OCI-LY1 (cell line): ENCODE measurements around the gene TMED6.

Experiments
- H2AFZ ChIP-seq: fragments of 200-600 bp; sonication (generic), shearing (Covaris generic); 2 replicates; pipeline ENCODE4 v1.6.0; 2014; ENCODE audit warnings: antibody characterized with exemption, mild to moderate bottlenecking, low read length
- H3F3A ChIP-seq: fragments of 200-600 bp; sonication (generic), shearing (Covaris generic); 2 replicates; pipeline ENCODE4 v1.6.0; 2014; ENCODE audit warnings: mild to moderate bottlenecking, antibody characterized with exemption, low read length, moderate library complexity; ENCODE audit not compliant: insufficient read depth
- H3K27ac ChIP-seq: fragments of 200-600 bp; sonication (generic); 2 replicates; pipeline ENCODE4 v1.5.1; 2014; ENCODE audit warnings: low read length, mixed run types, mild to moderate bottlenecking, low read depth; ENCODE audit not compliant: poor library complexity, severe bottlenecking
- H3K27me3 ChIP-seq: fragments of 200-600 bp; sonication (generic); 2 replicates; pipeline ENCODE4 v1.6.0; 2014; ENCODE audit warnings: antibody characterized with exemption, mild to moderate bottlenecking, low read length, moderate library complexity; ENCODE audit not compliant: insufficient read depth
- H3K36me3 ChIP-seq: fragments of 200-600 bp; sonication (generic); 2 replicates; pipeline ENCODE4 v1.6.1; 2014; ENCODE audit warnings: mild to moderate bottlenecking, antibody characterized with exemption, low read length, moderate library complexity, mixed read lengths; ENCODE audit not compliant: insufficient read depth
- H3K4me1 ChIP-seq: fragments of 200-600 bp; sonication (generic); 2 replicates; pipeline ENCODE4 v1.5.1; 2014; ENCODE audit warnings: mild to moderate bottlenecking, low read length, moderate library complexity; ENCODE audit not compliant: insufficient read depth, severe bottlenecking
- H3K4me2 ChIP-seq: fragments of 200-600 bp; sonication (generic), shearing (Covaris generic); 2 replicates; pipeline ENCODE4 v1.6.1; 2014; ENCODE audit warnings: low read length
- H3K4me3 ChIP-seq: fragments of 200-600 bp; sonication (generic); 2 replicates; pipeline ENCODE4 v1.5.1; 2014; ENCODE audit warnings: low read length, low read depth, mild to moderate bottlenecking, mixed read lengths; ENCODE audit not compliant: poor library complexity, severe bottlenecking
- H3K79me2 ChIP-seq: fragments of 200-600 bp; shearing (Covaris generic); 2 replicates; pipeline ENCODE4 v1.6.1; 2016; ENCODE audit warnings: mixed run types, low read length, mixed read lengths; ENCODE audit not compliant: insufficient read depth
- H3K9ac ChIP-seq: fragments of 200-600 bp; sonication (generic), shearing (Covaris generic); 2 replicates; pipeline ENCODE4 v1.6.1; 2014; ENCODE audit warnings: mild to moderate bottlenecking, low read length, mixed read lengths
- H3K9me2 ChIP-seq: fragments of 200-600 bp; sonication (generic), shearing (Covaris generic); 2 replicates; pipeline ENCODE4 v1.6.1; 2014; ENCODE audit warnings: low read depth, mild to moderate bottlenecking, low read length, mixed read lengths
- H3K9me3 ChIP-seq: fragments of 200-600 bp; shearing (Covaris generic); 2 replicates; pipeline ENCODE4 v1.6.1; 2014; ENCODE audit warnings: low read length, mixed read lengths
- H4K20me1 ChIP-seq: fragments of 200-600 bp; sonication (generic), shearing (Covaris generic); 2 replicates; pipeline ENCODE4 v1.6.0; 2016; ENCODE audit warnings: mild to moderate bottlenecking, low read length; ENCODE audit not compliant: insufficient read depth
- CTCF ChIP-seq: fragments of 200-600 bp; sonication (generic), shearing (Covaris generic); IDR thresholded peaks from 2 replicates; pipeline ENCODE4 v1.5.1; 2017; ENCODE audit warnings: mild to moderate bottlenecking, antibody characterized with exemption, low read length, moderate library complexity, mixed read lengths
- EZH2 ChIP-seq: fragments of 200-600 bp; sonication (generic), shearing (Covaris generic); IDR thresholded peaks from 2 replicates; pipeline ENCODE4 v1.8.0; 2017; ENCODE audit warnings: borderline replicate concordance, mixed run types, mild to moderate bottlenecking, antibody characterized with exemption, low read length, moderate library complexity, mixed read lengths

Gene TMED6

GRCh38 chr16:69322343-69322742 is 29.2 kb downstream of the TMED6 start:
- Histone ChIP-seq H3K9ac (no peak overlapping the region), H3K4me3 (no peak overlapping the region), H4K20me1 (no peaks in the 10 kb centered on the region), H3K4me1 (peaks cover 17% of the 10 kb centered on the region), H3K27me3 (no peaks in the 10 kb centered on the region), H2AFZ (no peak overlapping the region), H3K79me2 (peaks cover 22% of the 10 kb centered on the region), H3F3A (no peaks in the 10 kb centered on the region), H3K9me2 (no peaks in the 10 kb centered on the region), H3K4me2 (no peak overlapping the region), H3K27ac (no peak overlapping the region), H3K36me3 (peaks cover 95% of the 10 kb centered on the region), H3K9me3 (no peaks in the 10 kb centered on the region)
- TF ChIP-seq CTCF = no peak
- no peak for TF ChIP-seq EZH2

GRCh38 chr16:69321080-69321479 is 30.5 kb downstream of the TMED6 start:
- Histone ChIP-seq H3K36me3 (peaks cover 95% of the 10 kb centered on the region), H3K4me3 (no peak overlapping the region), H3K4me1 (peaks cover 5% of the 10 kb centered on the region), H3K4me2 (no peak overlapping the region), H3K79me2 (peaks cover 11% of the 10 kb centered on the region), H3K27ac (no peak overlapping the region), H3K27me3 (no peaks in the 10 kb centered on the region), H3F3A (no peaks in the 10 kb centered on the region), H3K9ac (no peak overlapping the region), H3K9me2 (no peaks in the 10 kb centered on the region), H2AFZ (no peak overlapping the region), H3K9me3 (no peaks in the 10 kb centered on the region), H4K20me1 (no peaks in the 10 kb centered on the region)
- no peak for TF ChIP-seq EZH2
- TF ChIP-seq CTCF = no peak

- Histone ChIP-seq H3K27ac (no peak overlapping the region), H3K9me3 (no peaks in the 10 kb centered on the region), H3K4me3 (no peak overlapping the region), H3K79me2 (peaks cover 8% of the 10 kb centered on the region), H3K27me3 (no peaks in the 10 kb centered on the region), H3K9me2 (no peaks in the 10 kb centered on the region), H3F3A (no peaks in the 10 kb centered on the region), H3K4me2 (no peak overlapping the region), H3K4me1 (peaks cover under 1% of the 10 kb centered on the region), H2AFZ (no peak overlapping the region), H4K20me1 (no peaks in the 10 kb centered on the region), H3K36me3 (peaks cover 95% of the 10 kb centered on the region), H3K9ac (no peak overlapping the region)
- TF ChIP-seq CTCF (no peak), EZH2 (no peak)
Measured at GRCh38 chr16:69320740-69321073, 30.9 kb downstream of the TMED6 start.
